LHCN-M2 (cell line): ENCODE results near the gene ITM2B. TPM values are rescaled to one million over a fixed set of nuclear protein-coding genes. Genes with fewer than 3 reads are reported as not detected.

Source experiments
- DNase-seq: peaks from one replicate; pipeline ENCODE4 v3.0.0-alpha.2; 2012; ENCODE audit warnings: low read depth
- total RNA-seq: library from RNA; depleted of rRNA; stranded (reverse); fragments of >200 nt; gene quantifications from 2 replicates; pipeline ENCODE4 v1.2.3, GENCODE V29; 2014

Gene ITM2B
- total RNA-seq, 1 experiment from 2014 or later = 144 TPM

DNA sequence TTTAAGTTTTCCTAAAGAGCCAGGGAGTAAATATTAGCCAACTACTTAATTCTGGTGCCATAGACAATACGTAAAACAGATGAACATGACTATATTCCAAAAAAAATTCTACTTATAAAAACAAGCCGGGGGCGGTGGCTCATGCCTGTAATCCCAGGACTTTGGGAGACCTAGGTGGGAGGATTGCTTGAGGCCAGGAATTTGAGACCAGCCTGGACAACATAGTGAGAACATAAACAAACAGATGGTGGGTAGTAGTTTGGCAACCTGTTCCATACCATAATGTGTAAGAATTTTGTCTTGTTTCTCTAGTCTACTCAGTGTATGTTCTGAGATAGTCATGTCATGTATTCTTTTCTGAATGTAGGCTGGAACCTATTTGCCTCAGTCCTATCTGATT lies 25.4 kb downstream of the ITM2B start:
- no peak for DNase-seq

DNA sequence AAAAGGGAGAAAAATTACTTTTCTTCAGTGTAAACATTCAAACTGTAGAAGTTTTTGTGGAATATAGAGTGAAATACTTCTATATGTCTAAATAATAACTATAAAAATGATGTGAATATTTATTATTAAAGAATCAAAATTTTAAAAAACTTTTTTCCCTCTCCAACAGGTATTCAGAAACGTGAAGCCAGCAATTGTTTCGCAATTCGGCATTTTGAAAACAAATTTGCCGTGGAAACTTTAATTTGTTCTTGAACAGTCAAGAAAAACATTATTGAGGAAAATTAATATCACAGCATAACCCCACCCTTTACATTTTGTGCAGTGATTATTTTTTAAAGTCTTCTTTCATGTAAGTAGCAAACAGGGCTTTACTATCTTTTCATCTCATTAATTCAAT lies 28.0 kb downstream of the ITM2B start:
- DNase-seq = no peak

DNA sequence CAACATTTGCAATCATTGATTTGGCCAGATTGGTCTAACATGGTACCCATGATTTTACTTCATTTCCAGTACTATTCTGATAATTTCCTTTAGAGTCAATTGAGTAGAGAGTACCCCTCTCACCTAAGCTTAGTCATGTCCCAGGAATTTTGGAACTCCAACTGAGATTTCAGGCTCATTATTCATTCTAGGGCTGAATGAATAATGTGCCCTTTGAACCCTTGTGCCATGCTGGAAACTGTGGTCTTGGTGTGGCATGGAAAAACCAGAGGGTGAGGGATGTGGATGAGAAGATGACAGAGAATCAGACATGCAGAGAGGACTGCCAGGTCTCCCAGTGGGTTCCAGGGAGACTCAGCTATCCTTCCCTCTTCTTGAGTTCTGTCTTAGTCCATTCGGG lies 30.2 kb downstream of the ITM2B start:
- peak; percentile 31 for DNase-seq

DNA sequence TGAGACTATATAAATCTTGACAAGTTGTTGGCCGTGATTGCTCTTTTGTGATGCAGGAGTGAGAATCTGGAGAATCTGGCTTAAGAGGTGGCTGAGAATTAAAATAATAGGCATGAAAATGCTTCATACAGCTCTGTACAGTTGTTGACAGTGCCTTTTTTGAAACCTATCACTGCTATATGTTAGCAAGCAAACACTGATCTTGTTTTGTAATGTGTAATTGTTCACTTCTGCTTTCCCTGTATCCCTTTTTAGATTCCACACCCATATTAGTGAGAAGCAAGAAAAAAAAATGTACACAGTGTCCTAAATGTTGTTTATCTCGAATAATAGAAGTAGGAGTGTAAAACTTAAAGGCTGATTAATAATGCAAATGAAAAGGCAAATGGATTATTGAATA lies 31.1 kb downstream of the ITM2B start:
- DNase-seq = no peak

DNA sequence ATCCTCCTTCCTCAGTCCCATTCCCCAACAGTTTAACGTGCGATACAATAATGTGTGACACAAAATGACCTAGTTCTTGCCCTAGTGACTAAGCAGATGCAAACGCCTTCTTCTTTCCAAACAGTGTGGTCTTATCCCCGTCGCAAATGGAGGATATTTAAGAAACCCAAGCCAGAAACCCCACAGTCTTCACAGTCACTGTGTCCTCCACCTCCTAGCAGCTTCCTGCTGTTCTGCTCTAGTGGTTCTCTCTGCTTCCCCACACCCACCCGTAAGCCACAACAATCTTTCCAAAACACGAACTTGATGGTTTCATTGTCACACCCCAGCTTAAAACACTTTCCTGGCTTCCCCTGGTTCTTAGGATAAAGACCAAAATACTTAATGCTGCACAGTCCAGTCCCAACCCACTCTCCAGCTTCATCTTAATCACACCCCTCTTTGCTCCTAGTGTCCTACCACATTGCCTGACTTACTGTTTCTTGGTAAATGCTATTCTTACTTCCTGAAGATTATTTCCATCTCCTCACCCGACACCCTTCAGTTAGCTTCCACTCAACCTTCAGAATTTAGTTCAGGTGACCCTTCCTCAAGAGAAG lies 32.3 kb downstream of the ITM2B start:
- DNase-seq = no peak

DNA sequence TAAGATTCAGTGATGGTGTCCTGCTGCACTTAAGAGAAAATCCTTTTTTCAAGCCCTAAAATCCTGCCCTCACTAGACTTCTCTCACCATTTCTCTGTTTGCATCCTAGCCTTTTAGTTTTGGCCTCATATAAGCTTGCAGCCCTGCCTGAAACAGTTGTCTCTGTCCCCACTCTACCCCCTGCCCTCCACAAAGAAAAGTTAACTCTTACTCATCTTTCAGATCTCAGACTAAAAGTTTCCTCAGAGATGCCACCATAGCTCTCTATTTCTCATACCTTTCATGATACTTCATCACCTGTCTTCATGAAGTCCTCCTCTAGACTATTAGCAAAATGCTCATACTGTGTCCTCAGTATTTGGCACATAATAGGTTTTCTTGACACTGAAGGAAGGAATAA lies 33.1 kb downstream of the ITM2B start:
- DNase-seq = no peak

DNA sequence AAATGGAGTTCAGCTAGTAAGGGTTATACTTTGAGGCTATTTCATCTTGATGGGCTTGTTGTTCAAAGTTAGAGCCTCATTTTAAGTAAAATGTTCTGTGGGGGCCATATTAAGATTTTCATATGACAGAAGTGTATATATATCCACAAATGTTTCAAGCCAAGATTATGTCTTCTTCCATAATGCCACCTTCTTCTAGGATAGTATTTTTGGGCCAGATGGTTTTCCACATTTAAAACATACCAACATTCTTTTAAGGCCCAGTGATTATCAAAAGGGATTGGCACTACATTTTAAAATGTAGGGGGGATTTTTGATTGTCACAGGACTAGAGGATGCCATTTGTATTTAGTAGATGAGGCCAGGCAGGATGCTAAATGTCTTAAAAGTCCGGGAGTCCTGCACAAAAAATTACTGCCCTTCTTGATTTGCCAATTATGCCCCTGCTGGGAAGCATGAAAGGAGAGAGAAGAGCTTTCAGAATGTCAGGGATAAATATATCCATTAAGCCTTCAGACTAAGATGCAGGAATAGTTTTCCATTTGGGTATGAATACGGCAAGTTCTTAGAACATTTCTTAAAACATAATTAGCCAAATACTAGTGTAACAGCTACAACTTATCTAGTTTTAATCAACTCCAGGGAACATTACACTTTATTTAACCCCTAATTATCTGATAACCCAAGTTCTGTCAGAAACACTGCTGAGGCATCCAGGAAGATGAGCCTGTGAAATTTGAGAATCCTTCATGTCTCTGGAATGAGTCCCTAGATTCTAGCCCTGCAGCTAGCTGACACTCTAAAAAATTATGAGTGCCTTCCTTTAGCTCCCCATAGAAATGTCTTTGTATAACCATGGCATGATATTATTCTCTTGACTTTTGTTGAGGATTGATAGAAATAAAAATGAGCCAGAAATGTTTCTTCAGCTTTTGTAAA lies 34.0 kb downstream of the ITM2B start:
- DNase-seq = peak; percentile 6

DNA sequence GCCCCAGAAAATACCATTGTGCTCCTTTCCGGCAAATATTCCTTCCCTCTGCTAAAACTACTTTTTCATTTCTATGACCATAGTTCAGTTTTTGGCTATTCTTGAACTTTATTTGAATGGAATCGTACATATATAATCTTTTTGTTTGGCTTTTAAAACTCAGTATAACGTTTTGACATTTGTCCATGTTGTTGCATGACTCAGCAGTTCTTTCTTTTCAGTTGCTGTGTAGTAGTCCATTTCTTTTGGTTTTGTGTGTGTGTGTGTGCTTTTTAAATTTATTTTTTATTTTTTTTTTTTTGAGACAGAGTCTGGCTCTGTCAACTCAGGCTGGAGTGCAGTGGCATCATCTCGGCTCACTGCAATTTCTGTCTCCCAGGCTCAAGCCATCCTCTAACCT lies 35.0 kb downstream of the ITM2B start:
- DNase-seq = no peak

DNA sequence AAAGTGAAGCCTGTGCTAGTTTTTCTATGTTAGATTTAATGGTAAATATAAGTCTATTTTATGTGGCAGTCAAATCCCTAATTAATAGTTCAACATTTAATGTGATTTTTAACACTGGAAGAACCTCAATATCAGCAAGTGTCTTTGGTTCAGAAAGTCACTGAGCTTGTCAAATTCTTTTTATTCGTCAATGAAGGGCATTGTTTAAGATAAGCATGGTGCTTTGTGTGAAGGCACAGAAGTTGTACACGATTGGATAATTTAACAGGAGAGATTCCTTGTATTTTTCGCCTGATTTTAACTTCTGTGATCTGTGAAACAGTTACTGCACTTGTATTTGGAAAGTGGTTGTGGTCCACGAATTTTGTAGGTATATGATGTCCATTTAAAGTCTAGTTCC lies 40.3 kb downstream of the ITM2B start:
- DNase-seq = no peak

DNA sequence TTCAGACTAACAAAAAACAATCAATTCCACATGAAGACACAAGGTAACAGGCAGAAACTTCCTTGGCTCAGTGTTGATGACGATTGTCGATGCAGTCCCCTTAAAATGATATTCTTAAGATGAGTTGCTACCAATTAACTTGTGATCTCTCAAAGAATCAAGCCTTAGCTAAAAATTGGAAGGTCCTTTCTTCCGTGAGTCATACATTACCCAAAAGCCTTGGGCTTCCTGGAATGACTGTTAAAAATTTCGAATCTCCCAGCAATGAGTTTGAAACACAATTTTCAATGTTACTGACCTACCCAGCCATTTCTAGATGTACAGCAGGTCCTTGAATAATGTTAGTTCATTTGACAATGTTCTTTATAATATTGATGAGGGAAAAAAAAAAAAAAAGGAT lies 42.5 kb downstream of the ITM2B start:
- DNase-seq = no peak

DNA sequence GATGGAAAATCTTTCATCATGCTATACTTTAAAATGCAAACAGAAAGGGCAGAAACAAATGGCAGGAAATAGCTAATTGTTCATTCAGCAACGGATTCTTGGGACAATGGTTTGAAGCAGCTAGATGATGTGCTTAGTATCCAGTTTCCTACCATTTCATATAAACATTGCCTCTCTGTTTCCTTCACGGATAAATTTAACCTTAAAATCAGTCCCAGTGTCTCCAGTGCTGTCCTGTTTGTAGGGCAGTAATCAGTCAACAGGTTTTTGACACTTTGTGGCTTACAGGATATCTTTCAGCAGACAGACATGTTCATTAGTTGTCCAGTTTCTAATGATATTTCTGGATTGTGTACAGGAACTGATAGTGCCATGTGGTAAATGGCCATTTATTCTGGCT lies 45.8 kb downstream of the ITM2B start:
- DNase-seq = no peak

DNA sequence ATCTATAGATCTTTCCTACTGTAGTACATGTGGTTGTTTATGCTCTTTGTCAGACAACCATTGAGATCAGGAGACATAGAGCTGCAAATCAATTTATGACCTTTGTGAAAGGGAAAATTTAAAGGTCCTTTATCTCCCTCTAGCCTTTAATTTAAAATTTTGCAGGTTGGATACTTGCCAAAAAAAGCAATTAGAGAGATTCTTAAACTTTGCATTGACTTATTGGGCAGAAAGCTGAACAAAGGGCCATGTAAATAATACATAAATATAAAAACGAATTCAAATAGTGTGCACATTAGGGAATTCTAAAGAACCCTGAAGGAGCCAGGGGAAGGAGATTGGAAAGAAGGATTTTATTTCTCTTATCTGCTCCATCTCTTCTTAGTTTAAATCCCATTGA lies 48.5 kb downstream of the ITM2B start:
- DNase-seq = no peak

DNA sequence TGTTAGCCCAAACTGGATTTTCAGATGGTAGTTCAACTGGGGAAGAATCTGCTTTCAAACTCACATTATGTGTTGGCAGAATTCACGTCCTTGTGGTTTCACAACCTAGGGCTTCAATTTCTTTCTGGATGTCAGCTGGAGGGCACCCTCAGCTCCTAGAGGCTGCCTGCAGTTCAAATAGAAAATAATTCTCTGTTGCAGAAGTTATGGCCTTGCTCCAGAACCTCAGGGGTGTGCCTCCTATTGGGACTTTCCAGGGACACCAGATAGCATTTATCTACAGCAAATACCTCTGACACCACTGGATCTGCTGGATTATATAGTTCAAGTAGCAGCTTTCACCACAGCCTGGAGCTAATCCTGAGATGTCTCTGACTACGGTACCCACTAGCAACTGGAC lies 58.7 kb downstream of the ITM2B start:
- DNase-seq = no peak

DNA sequence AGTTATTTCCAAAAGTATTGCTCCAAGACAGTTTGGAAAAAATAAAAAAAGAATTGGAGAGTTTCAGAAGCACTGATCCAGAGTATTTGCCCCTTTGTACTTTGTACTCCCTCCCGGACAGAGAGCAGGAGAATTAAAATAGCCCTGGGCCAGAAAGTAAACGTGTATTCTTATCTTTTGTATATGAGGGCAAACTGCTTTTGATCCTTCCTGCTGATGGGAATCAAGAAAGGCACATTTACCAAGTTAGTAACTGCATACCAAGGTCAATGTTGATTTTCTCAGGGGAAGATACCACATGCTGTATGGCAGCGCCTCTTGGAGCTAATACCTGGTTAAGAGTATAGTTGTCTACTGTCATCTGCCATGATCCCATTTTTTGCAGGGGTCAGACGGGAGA lies 59.6 kb downstream of the ITM2B start:
- DNase-seq = no peak

DNA sequence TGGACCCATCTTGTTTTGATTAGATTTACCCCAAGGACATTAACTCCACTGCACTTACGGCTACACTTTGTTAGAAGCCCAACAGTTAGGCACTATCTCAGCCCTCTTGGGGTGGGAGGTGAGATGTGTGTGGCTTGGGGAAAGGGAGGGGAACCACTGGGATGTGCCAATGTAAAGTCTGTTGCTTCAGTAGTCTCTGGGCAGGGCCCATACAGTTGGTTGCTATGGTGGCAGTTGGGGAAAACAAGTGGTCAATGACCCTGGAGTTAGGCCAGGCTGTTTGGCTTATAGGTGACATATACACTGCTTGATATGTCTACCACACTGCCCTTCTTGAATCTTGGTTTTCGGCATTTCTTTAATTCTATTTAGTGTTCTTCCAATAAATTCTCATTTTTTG lies 61.6 kb downstream of the ITM2B start:
- DNase-seq = no peak

DNA sequence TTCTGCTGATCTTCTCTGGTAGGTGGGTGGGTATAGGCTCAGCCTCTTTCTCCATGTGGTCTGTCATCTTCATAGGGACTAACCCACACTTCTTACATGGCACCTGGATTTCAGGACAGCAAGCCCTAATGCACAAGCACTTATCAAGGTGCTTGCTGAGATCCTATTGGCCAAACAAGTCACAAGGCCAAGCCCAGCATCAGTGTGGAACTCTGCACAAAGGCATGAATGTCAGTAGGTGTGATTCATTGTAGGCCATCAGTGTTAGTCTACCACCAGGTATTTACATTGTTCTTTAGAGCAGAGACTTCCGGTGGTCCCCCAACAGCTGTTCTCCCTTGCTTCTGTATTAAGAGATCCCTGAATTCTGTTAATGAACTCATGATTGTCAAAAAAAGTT lies 62.3 kb downstream of the ITM2B start:
- no peak for DNase-seq

DNA sequence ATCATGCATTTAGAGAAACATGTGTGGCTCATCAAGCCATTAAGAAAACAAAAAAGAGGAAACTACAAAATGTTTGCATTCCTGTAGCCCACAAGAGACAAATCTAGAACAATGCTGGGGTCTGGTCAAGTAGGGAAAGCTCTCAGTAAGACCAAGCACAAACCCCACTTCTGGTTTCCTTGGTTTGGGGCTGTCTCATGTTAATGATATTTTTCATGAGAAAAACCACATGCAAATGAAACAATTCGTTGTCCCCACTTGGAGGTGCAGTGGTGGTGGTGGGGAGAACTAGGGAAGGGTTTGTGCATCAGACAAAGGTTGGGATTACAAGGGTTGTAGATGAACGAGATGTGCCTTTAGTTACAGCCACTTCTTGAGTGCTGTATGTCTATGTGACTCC lies 63.5 kb downstream of the ITM2B start:
- DNase-seq = no peak

DNA sequence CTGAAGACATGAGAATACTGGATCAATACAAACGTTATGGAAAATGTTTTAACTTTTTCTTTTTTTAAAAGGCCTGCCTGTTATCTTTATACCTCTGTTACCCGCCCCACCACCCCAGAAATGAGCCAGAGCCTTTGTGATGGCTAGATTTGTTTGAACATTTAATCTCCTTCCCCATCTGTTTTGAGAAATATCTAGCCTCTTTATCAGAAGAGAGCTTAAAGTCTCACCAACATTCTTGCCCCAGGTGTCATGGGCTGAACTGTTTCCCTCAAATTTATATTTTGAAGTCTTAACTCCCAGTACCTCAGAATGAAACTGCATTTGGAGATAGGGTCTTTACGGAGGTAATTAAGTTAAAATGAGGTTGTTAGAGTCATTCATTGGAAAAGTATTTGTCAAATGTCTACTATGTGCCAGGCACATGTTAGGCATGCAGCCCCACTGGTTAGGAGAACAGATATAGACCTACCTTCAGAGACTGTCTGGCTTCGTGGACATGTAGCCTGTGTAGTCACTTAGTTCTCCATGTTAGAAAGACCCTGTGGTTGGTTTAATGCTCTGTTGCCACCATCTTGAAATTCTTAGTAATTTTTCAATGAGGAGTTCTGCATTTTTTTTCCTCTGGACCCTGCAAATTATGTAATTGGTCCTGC lies 64.3 kb downstream of the ITM2B start:
- no peak for DNase-seq

DNA sequence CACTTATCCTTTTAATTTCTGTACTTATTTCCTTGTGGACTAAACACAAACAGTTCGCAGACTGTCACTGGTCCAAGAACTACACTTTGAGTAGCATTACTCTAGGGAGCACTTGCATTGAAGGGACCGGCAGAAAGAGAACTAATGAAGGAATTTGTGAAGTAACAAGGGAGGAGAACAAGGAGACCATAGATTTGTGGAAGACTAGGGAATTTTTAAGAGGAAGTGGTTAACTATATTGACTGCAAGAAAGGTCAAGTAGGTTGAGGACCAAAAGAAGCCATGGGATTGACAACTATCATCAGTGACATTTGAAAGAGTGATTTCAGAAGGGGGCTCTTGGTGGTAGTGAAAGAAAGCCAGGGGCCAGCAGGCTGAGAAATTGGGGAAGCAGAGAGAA lies 66.6 kb downstream of the ITM2B start:
- DNase-seq = no peak

DNA sequence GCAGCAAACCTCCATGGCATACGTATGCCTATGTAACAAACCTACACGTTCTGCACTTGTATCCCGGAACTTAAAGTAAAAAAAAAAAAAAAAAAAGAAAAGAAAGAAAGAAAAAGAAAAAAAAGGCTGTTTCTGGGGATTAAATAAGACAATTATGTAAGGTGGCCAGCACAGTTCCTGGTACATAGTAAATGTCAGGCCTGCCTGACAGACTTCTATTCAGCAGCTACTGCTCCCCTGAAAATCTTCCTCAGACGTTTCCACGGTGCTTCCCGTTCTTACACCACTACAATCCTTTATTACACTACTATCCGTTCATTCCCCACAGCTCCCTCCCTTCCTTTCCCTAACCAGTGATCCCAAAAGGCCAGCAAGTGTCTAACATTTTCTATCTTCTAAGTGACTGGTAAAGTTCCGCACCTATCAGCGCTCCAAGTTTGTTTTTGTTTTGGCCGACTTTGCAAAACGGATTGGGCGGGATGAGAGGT lies 69.9 kb downstream of the ITM2B start:
- no peak for DNase-seq

DNA sequence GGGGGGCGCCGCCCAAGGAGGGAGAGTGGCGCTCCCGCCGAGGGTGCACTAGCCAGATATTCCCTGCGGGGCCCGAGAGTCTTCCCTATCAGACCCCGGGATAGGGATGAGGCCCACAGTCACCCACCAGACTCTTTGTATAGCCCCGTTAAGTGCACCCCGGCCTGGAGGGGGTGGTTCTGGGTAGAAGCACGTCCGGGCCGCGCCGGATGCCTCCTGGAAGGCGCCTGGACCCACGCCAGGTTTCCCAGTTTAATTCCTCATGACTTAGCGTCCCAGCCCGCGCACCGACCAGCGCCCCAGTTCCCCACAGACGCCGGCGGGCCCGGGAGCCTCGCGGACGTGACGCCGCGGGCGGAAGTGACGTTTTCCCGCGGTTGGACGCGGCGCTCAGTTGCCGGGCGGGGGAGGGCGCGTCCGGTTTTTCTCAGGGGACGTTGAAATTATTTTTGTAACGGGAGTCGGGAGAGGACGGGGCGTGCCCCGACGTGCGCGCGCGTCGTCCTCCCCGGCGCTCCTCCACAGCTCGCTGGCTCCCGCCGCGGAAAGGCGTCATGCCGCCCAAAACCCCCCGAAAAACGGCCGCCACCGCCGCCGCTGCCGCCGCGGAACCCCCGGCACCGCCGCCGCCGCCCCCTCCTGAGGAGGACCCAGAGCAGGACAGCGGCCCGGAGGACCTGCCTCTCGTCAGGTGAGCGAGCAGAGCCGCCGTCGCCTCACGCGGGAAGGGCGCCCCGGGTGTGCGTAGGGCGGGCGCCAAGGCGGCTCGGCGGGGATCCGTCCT lies 70.5 kb downstream of the ITM2B start, which contains the start of gene RB1:
Gene RB1, plus strand, starts transcription at position 393 of the 784 bp plus-strand sequence. Its CDS starts 162 bp downstream, at position 555.
- peak; percentile 94 for DNase-seq
